A549 (cell line): ENCODE data around the gene SNCAIP.

Experiments used
- BHLHE40 ChIP-seq: IDR thresholded peaks from 2 replicates; pipeline ENCODE4 v1.6.1; 2012; ENCODE audit warnings: low read depth, low read length, inconsistent platforms
- CEBPB ChIP-seq, 2 experiments: fragments of >200 bp in 1 of 2; sonication (Bioruptor Twin) in 1 of 2; formaldehyde crosslinking in 1 of 2; IDR thresholded peaks; 2 replicates each; pipeline ENCODE4 v1.6.1; 2012 to 2016
- CTCF ChIP-seq: fragments of >200 bp; sonication (Bioruptor Twin); formaldehyde crosslinking; IDR thresholded peaks from 3 replicates; pipeline ENCODE4 v1.5.1; 2016
- EP300 ChIP-seq, 2 experiments: fragments of >200 bp; sonication (Bioruptor Twin); formaldehyde crosslinking; IDR thresholded peaks; 2 replicates in 1 of 2; 3 replicates in 1 of 2; pipeline ENCODE4 v1.6.1; 2016 to 2017
- HMGXB4 ChIP-seq: fragments of 250-450 bp; sonication (Bioruptor Pico); IDR thresholded peaks from 2 replicates; pipeline ENCODE4 v1.5.0; 2021; ENCODE audit warnings: mild to moderate bottlenecking, moderate library complexity, borderline replicate concordance
- MAX ChIP-seq: IDR thresholded peaks from 2 replicates; pipeline ENCODE4 v1.6.1; 2012
- MAZ ChIP-seq: fragments of 150-350 bp; IDR thresholded peaks from 2 replicates; pipeline ENCODE4 v1.6.1; 2014; ENCODE audit warnings: antibody characterized with exemption, low read depth, low read length, borderline replicate concordance
- MYC ChIP-seq: IDR thresholded peaks from 2 replicates; pipeline ENCODE4 v1.6.1; 2012; ENCODE audit warnings: mild to moderate bottlenecking, inconsistent platforms, low read length, improper control_type of control experiment, borderline replicate concordance
- POLR2A ChIP-seq: IDR thresholded peaks from 2 replicates; pipeline ENCODE4 v1.6.1; 2012; ENCODE audit warnings: mild to moderate bottlenecking, low read length
- REST ChIP-seq: fragments of 200-600 bp; sonication (generic); IDR thresholded peaks from 2 replicates; pipeline ENCODE4 v1.6.1; 2016; ENCODE audit warnings: antibody characterized with exemption, mild to moderate bottlenecking, moderate library complexity
- RFX5 ChIP-seq: fragments of 450-650 bp; IDR thresholded peaks from 2 replicates; pipeline ENCODE4 v1.7.1; 2014; ENCODE audit warnings: antibody characterized with exemption, mild to moderate bottlenecking, moderate library complexity
- TFCP2L1 ChIP-seq: fragments of 250-450 bp; sonication (Bioruptor Pico); IDR thresholded peaks from 2 replicates; pipeline ENCODE4 v1.5.0; 2021; ENCODE audit warnings: mild to moderate bottlenecking
- TP53 ChIP-seq: fragments of 250-450 bp; sonication (Bioruptor Pico); IDR thresholded peaks from 2 replicates; pipeline ENCODE4 v1.5.0; 2021; ENCODE audit warnings: mild to moderate bottlenecking, moderate library complexity

- TF ChIP-seq CTCF: no peak
- no peak for TF ChIP-seq POLR2A
- TF ChIP-seq TP53 (CRISPR knock-in tag): no peak
- TF ChIP-seq MAZ: no peak
- no peak for TF ChIP-seq EP300 (IDR thresholded peaks at IDR 0.05)
- no peak for TF ChIP-seq HMGXB4 (CRISPR knock-in tag)
- no peak for TF ChIP-seq REST
- TF ChIP-seq MAX: no peak
- no peak for TF ChIP-seq RFX5
- no peak for TF ChIP-seq MYC
- no peak for TF ChIP-seq TFCP2L1 (CRISPR knock-in tag)
- TF ChIP-seq CEBPB (IDR thresholded peaks at IDR 0.05): no peak
- no peak for TF ChIP-seq BHLHE40
Observed at GRCh38 chr5:122311497-122311960, 508 bp upstream of the SNCAIP start.
